Liver (tissue), 9 donors: ENCODE results near the gene LDLRAD4. TPM values are rescaled to one million over a fixed set of nuclear protein-coding genes. Genes with fewer than 3 reads are reported as not detected.
A peak's percentile ranks its signal among the peaks of the same experiment; 100 is the strongest.

Source experiments
- DNase-seq: peaks from one replicate; pipeline ENCODE4 v3.0.0-alpha.2; 2017; ENCODE audit warnings: low spot score
- H3K27ac ChIP-seq, 2 donors: one replicate each; pipeline ENCODE4 v1.7.0; 2013; ENCODE audit warnings: inconsistent platforms in 2 of 2, low read length in 2 of 2, control low read depth in 1 of 2, low read depth in 1 of 2, mild to moderate bottlenecking in 1 of 2
- H3K27me3 ChIP-seq, 4 donors: one replicate each; pipeline versions ENCODE4 v1.6.1 to v1.7.0; 2013; ENCODE audit warnings: low read length in 3 of 4, inconsistent platforms in 1 of 4, mild to moderate bottlenecking in 1 of 4, moderate library complexity in 1 of 4; ENCODE audit not compliant: control insufficient read depth in 4 of 4, insufficient read depth in 4 of 4
- H3K36me3 ChIP-seq, 4 donors: one replicate each; pipeline versions ENCODE4 v1.6.1 to v1.7.0; 2013; ENCODE audit warnings: low read length in 3 of 4, mild to moderate bottlenecking in 3 of 4, low read depth in 1 of 4, moderate library complexity in 1 of 4; ENCODE audit not compliant: control insufficient read depth in 4 of 4, insufficient read depth in 3 of 4
- H3K4me1 ChIP-seq, 4 donors: one replicate each; pipeline versions ENCODE4 v1.6.1 to v1.7.0; 2013; ENCODE audit warnings: low read length in 3 of 4, mild to moderate bottlenecking in 3 of 4, moderate library complexity in 1 of 4; ENCODE audit not compliant: control insufficient read depth in 4 of 4, insufficient read depth in 4 of 4
- H3K4me3 ChIP-seq, 3 donors: one replicate each; pipeline versions ENCODE4 v1.6.1 to v1.7.0; 2013; ENCODE audit warnings: low read length in 3 of 3, control low read depth in 1 of 3, low read depth in 1 of 3, mild to moderate bottlenecking in 1 of 3
- H3K9ac ChIP-seq, 2 donors: one replicate each; pipeline ENCODE4 v1.7.0; 2013; ENCODE audit warnings: low read length in 2 of 2, mild to moderate bottlenecking in 2 of 2, moderate library complexity in 2 of 2, control low read depth in 1 of 2, low read depth in 1 of 2
- H3K9me3 ChIP-seq, 4 donors: one replicate each; pipeline versions ENCODE4 v1.6.1 to v1.7.0; 2013; ENCODE audit warnings: low read length in 3 of 4; ENCODE audit not compliant: control insufficient read depth in 4 of 4
- ATF3 ChIP-seq: IDR thresholded peaks from 2 replicates; pipeline ENCODE4 v1.6.1; 2016; ENCODE audit warnings: antibody characterized with exemption
- CTCF ChIP-seq: fragments of 150-350 bp; IDR thresholded peaks from 2 replicates; pipeline ENCODE4 v1.5.1; 2017; ENCODE audit warnings: improper control_type of control experiment, low read depth, low read length; ENCODE audit not compliant: missing input control
- EGR1 ChIP-seq, 2 donors: IDR thresholded peaks; 2 replicates each; pipeline ENCODE4 v1.6.1; 2016 to 2018; ENCODE audit warnings: antibody characterized with exemption in 2 of 2, low read depth in 2 of 2
- FOXA1 ChIP-seq: IDR thresholded peaks from 2 replicates; pipeline ENCODE4 v1.6.1; 2016; ENCODE audit warnings: antibody characterized with exemption
- FOXA2 ChIP-seq: IDR thresholded peaks from 2 replicates; pipeline ENCODE4 v1.6.1; 2016; ENCODE audit warnings: antibody characterized with exemption
- GABPA ChIP-seq, 2 donors: IDR thresholded peaks in 1 of 2; conservative IDR thresholded peaks in 1 of 2; 2 replicates each; pipeline ENCODE4 v1.6.1; 2016; ENCODE audit warnings: antibody characterized with exemption in 2 of 2, mild to moderate bottlenecking in 1 of 2, moderate library complexity in 1 of 2
- HNF4A ChIP-seq, 2 donors: conservative IDR thresholded peaks; 2 replicates each; pipeline ENCODE4 v1.6.1; 2016; ENCODE audit warnings: antibody characterized with exemption in 2 of 2, mild to moderate bottlenecking in 2 of 2
- HNF4G ChIP-seq: IDR thresholded peaks from 2 replicates; pipeline ENCODE4 v1.6.1; 2016; ENCODE audit warnings: antibody characterized with exemption
- JUND ChIP-seq, 2 donors: IDR thresholded peaks; 2 replicates each; pipeline ENCODE4 v1.6.1; 2016; ENCODE audit warnings: antibody characterized with exemption in 2 of 2
- MAX ChIP-seq: IDR thresholded peaks from 2 replicates; pipeline ENCODE4 v1.6.1; 2016; ENCODE audit warnings: antibody characterized with exemption
- NR2F2 ChIP-seq: IDR thresholded peaks from 2 replicates; pipeline ENCODE4 v1.6.1; 2016; ENCODE audit warnings: antibody characterized with exemption
- RAD21 ChIP-seq, 2 donors: IDR thresholded peaks; 2 replicates each; pipeline ENCODE4 v1.6.1; 2016; ENCODE audit warnings: antibody characterized with exemption in 2 of 2, mild to moderate bottlenecking in 2 of 2
- REST ChIP-seq: IDR thresholded peaks from 2 replicates; pipeline ENCODE4 v1.6.1; 2016; ENCODE audit warnings: antibody characterized with exemption, mild to moderate bottlenecking
- RXRA ChIP-seq, 2 donors: IDR thresholded peaks; 2 replicates each; pipeline ENCODE4 v1.6.1; 2017 to 2018; ENCODE audit warnings: antibody characterized with exemption in 2 of 2, mild to moderate bottlenecking in 1 of 2
- SP1 ChIP-seq: IDR thresholded peaks from 2 replicates; pipeline ENCODE4 v1.6.1; 2018; ENCODE audit warnings: antibody characterized with exemption, mild to moderate bottlenecking
- TAF1 ChIP-seq: conservative IDR thresholded peaks from 2 replicates; pipeline ENCODE4 v1.6.1; 2016; ENCODE audit warnings: antibody characterized with exemption, mild to moderate bottlenecking
- YY1 ChIP-seq: IDR thresholded peaks from 2 replicates; pipeline ENCODE4 v1.6.1; 2016; ENCODE audit warnings: antibody characterized with exemption, mild to moderate bottlenecking
- ZBTB33 ChIP-seq: IDR thresholded peaks from 2 replicates; pipeline ENCODE4 v1.6.1; 2016; ENCODE audit warnings: antibody characterized with exemption
- WGBS: extraction: QIAGEN DNeasy Blood & Tissue Kit; methylation state at CpG from one replicate; pipeline ENCODE4 v1.1.7; 2013; 5-methylcytosine and 5-hydroxymethylcytosine counted together
- polyA plus RNA-seq, 2 donors: library from polyadenylated mRNA; stranded (reverse) in 1 of 2; unstranded in 1 of 2; fragments of 200-250 nt in 1 of 2; fragments of >200 nt in 1 of 2; fragmentation: Nextera tagmentation in 1 of 2; extraction: Ambion mirVana in 1 of 2; gene quantifications; one replicate each; pipeline versions ENCODE4 v1.2.1 to v1.2.3, GENCODE V29; 2013 to 2015
- total RNA-seq, 2 donors: library from RNA; depleted of rRNA; stranded (reverse); fragments of >200 nt; gene quantifications; one replicate each; pipeline ENCODE4 v1.2.3, GENCODE V29; 2014
- donor health status: healthy.
- donor health status: healthy.
- donor health status: healthy.
- donor health status: healthy.
- donor health status: healthy.

The LDLRAD4 gene
- total and polyA plus RNA-seq, 4 donors, result 4.8 to 41.7 (median 12.7) TPM

- 68% methylated on average over 5 of the region's 5 CpGs for WGBS
- DNase-seq, result no peak
- no peaks in the 10 kb centered on the region for H3K9me3 ChIP-seq
- H3K27ac ChIP-seq, result peak overlapping the region; percentile 52 to 89
- no peak overlapping the region for H3K4me3 ChIP-seq
- H3K4me1 ChIP-seq, result peaks cover 15 to 60% (median 48%) of the 10 kb centered on the region in 4 donors
- H3K36me3 ChIP-seq, result no peaks in the 10 kb centered on the region
- H3K27me3 ChIP-seq, result no peaks in the 10 kb centered on the region
- H3K9ac ChIP-seq, result no peak overlapping the region
- no peak for TF ChIP-seq SP1
Measured at GRCh38 chr18:13183359-13183758, 35.2 kb upstream of the LDLRAD4 start.

- peaks cover 15 to 56% (median 47%) of the 10 kb centered on the region in 4 donors for H3K4me1 ChIP-seq
- WGBS, result 65% methylated on average over 8 of the region's 8 CpGs
Measured at GRCh38 chr18:13183790-13184189, 34.8 kb upstream of the LDLRAD4 start.

More at GRCh38 chr18:13183790-13184189, 34.8 kb upstream of the LDLRAD4 start:
- no peak for DNase-seq
- H3K9ac ChIP-seq, result no peak overlapping the region
- no peaks in the 10 kb centered on the region for H3K9me3 ChIP-seq
- no peak overlapping the region for H3K4me3 ChIP-seq
- peak overlapping the region; percentile 52 to 89 for H3K27ac ChIP-seq
- H3K36me3 ChIP-seq, result no peaks in the 10 kb centered on the region
- H3K27me3 ChIP-seq, result no peaks in the 10 kb centered on the region
- TF ChIP-seq NR2F2 (peak; percentile 47), EGR1 (IDR thresholded peaks at IDR 0.05; ENCODE audit: low read depth in 2 of 2) (no peak), MAX (no peak), GABPA (IDR thresholded peaks at IDR 0.05 in 1 of 2, conservative IDR thresholded peaks at IDR 0.05 in 1 of 2) (no peak), RAD21 (IDR thresholded peaks at IDR 0.05) (no peak), FOXA1 (no peak), ATF3 (no peak), CTCF (no peak), YY1 (peak; percentile 57), HNF4G (no peak), RXRA (IDR thresholded peaks at IDR 0.05) (peak; percentile 85), ZBTB33 (no peak), FOXA2 (peak; percentile 13), TAF1 (no peak), SP1 (peak; percentile 57), HNF4A (conservative IDR thresholded peaks at IDR 0.05) (peak; percentile 61 to 64), REST (no peak), JUND (IDR thresholded peaks at IDR 0.05) (no peak)
